CD4-positive, alpha-beta T cell treated with Interleukin-6 for 4 hours (primary cell): Measurements from ENCODE around the gene TICAM2.

ENCODE experiments used
- DNase-seq: peaks from one replicate; pipeline ENCODE4 v3.0.0-alpha.2; 2020; ENCODE audit warnings: mixed read lengths

The TICAM2 gene

DNA sequence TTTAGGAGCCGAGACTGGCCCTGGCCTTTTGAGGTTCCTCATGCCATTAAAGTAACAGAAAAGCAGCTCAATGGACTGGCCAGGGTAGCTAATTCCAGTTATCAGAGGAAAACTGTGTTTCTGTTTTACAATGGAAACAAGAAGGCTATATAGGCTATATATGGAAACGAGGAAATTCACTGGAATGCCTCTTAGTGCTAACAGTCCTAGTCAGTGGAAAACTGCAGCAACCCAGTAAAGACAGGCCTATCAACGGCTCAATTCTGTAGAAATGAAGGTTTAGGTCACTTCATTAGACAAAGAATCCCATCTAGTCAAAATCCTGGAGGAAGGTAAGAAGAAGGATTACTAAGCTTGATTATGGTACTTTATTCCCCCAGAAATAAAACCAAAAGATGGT, 3.2 kb upstream of the TICAM2 start:
- DNase-seq: no peak

DNA sequence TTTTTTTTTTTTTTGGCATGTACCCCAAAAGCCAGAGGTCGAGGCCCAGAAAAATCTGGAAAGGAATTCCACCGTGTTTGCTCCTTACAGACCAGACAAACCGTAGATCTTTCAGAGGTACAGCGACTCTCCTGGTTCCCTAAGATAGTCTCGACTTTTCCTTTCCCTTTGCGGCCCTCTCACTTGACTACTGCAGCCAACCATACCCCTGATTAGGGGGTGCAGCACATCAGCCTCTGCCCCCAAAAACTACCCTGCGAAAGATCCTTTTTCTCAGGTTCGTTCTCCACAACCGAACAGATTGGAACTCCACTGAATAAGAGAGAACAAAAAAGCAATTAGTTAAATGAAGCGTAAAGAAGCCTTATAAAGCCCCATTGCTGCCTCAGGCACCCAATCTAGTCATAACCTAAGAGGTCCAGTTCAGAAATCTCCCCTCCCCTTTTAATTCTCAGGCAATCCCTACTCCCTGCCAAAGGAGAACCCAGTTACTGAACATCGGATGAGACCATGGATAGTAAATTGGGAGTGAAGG, 379 bp upstream of the TICAM2 start:
- DNase-seq: no peak

- DNase-seq: no peak
Observed at GRCh38 chr5:115600766-115601165, 1.5 kb downstream of the TICAM2 start.

- DNase-seq: no peak
Observed at GRCh38 chr5:115599924-115600323, 2.4 kb downstream of the TICAM2 start.

DNA sequence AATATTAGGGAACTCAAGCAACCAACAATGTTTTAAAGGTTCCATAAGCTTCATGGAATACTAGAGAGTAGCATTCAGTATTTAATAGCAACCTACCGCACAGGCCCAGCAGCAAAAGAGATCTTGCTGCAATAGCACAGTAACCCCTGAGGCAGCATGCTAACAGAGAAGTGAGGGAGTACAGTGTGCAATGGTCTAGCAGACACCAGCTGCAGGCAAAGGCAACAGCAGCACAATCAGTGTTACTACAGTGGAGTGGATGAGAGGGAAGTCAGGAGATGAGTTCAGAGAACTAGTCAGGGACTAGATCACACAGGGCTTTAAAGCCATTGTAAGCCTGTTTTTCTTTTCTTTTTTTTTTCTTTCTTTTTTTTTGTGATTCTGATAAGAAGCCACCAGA, 2.8 kb downstream of the TICAM2 start:
- DNase-seq: no peak

- DNase-seq: no peak
Observed at GRCh38 chr5:115594128-115595047, 7.9 kb downstream of the TICAM2 start.

GRCh38 chr5:115589043-115589442, 13.2 kb downstream of the TICAM2 start:
- DNase-seq: no peak

DNA sequence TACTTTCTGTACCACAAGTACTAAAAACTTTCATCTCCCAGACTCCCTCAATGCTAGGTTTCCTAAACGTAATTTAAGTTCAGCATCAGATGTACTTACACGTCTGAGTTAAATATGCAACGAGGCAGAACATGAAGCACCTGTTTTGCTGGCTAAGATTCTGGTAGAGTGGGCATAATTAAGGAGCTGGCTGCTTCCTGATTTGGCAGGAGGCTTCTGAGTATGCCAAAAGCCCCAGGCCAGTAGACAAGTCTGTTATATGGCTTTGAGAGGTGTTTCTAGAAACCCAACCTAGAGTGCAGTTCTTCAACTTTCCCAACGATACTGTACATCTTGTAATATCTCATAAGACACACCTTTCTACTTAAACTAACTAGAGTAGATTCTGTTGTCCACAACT, 13.6 kb downstream of the TICAM2 start:
- no peak for DNase-seq

GRCh38 chr5:115586525-115587146, 15.6 kb downstream of the TICAM2 start:
- DNase-seq: no peak

DNA sequence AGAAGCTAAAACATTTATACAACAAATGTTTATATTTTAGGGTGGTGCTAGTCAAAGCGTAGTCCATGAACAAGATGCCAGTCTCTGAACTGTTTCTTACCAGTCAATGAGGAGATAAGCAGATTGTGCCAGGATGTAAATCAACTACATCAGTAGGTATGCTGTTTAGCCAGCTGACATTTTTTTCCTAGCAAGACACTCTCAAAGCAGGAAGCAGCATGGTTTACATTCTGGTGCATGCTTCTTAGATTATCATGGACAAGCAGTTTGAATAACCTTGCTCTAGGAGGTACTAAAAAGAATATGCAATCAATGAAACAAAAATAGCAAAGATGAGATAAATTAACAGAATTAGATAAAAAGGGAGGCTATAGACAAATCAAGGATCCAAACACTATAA, 17.0 kb downstream of the TICAM2 start:
- DNase-seq: no peak

- DNase-seq: no peak
Observed at GRCh38 chr5:115584501-115584900, 17.8 kb downstream of the TICAM2 start.

- DNase-seq: no peak
Observed at GRCh38 chr5:115583474-115583873, 18.8 kb downstream of the TICAM2 start.

DNA sequence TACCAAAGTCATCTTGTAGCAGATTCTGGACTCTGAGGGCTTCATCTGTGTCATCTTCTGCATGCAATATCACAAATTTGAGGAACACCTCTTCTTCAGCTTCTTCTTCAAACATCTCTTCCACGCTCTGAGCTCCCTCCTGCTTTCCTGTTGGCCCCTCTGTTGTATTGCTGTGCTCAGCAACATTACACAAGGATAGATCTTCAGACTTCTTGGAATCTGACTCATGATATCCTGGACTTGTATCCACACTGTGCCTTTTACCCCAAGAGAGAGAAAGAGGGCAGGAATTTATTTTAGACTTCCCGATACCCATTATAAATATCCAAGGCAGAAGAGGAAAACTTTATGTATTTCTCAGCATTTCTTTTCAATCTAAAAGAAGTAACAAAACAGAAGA, 21.3 kb downstream of the TICAM2 start:
- no peak for DNase-seq

DNA sequence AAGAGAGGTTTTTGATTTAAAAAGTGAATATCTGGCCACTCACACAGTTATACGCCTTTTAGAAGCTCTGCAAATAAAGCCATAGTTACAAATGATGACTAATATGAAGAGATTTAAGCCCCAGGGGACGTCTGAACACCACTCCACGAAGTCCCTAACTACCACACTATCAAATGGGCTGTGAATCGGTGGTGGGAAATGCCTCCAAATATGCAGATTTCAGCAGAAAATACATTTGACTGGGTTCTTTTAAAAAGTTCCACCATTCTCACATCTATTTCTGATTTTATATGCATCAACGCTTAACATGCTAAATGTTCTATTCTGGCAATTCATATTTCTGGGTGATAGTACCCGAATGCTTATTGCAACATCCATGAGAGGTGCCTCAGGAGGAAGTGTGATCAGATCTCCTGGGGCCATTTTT, 22.5 kb downstream of the TICAM2 start:
- DNase-seq: no peak

GRCh38 chr5:115579216-115579615, 23.1 kb downstream of the TICAM2 start:
- no peak for DNase-seq

DNA sequence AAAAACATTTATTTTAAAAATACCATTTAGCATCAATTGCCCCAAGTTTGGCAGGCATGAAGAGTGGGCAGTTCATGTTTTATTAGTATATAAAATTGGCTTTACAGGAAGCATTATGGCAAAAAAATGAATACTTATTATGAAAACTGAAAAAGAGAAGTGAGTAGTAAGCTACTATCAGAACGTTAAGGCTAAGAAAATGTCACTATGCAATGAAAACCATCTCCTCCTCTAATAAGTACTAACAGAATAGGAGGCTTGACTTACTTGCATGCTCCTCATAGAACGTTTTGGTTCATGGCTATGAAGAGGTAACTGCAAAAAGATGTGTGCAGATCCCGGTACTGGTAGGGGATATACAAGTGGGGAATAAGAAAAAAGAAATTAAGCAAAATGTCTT, 23.6 kb downstream of the TICAM2 start:
- no peak for DNase-seq

GRCh38 chr5:115577741-115578140, 24.5 kb downstream of the TICAM2 start:
- DNase-seq: no peak

DNA sequence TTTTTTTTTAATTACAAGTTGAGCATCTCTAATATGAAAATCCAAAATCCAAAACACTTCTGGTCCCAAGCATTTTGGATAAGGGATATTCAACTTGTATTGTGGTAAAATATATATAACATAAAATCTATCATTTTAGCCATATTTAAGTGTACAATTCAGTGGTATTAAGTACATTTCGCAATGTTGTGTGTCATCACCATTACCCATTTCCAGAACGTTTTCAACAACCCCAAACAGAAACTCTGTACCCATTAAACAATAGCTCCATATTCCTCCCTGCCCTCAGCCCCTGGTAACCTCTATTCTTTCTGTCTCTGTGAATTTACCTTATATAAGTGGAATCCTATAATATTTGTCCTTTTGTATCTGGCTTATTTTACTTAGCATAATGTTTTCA, 24.9 kb downstream of the TICAM2 start:
- no peak for DNase-seq

GRCh38 chr5:115575167-115576070, 26.9 kb downstream of the TICAM2 start:
- DNase-seq: no peak

DNA sequence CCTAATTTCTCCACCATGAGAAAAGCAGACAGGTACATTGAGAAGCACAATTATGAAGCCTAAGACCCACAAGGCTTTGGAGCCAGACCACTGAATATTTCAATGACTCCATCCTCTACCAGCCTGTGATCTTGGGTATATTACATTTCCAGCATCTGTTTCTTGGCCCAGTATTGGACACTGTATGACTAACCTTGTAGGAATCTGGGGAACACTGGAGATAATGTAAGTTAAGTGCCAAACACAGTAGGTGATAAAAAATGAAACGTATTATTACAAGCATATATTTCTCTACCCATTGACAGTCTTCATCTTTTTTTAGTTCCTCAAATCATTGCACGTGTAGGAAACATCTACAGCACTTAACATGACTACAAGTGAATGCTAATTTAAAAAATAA, 29.1 kb downstream of the TICAM2 start:
- no peak for DNase-seq

DNA sequence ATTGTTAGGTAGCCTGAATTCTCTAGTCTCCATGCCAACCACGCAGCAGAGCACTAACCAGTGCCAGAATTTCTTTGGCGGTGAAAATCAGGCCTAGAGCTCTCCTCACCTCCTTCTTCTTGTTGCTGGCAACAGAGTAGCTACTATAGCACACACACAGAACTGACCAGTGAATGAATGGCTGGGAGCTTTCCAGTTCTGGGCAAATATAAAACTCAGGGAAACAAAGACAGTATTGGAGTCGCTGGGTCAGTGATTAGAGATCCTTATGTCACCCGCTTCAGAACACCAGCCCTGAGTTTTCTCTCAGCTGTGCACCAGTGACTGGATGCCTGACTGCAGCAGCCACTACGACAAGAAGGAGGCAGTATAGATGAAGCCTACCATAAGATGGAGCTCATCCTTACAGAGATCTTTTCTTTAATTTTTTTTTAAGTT, 30.8 kb downstream of the TICAM2 start:
- DNase-seq: no peak

DNA sequence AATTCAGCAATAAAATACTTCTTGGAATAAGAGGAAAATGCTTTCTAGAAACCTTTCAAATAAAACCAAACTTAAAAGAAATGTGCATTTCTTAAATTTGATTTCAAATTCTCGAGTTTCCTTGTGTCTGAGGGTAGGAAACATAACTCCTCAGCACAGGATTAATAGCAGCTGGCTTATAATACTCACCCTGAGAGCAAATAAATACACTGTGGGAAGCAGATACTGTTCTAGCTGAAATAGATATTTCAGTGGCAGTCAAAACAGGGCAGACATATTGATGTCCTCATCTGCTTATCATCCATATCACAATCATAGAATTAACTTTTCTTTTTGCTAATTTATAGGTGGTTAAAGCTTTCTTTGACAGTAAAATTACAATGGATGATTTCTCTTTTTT, 33.6 kb downstream of the TICAM2 start:
- no peak for DNase-seq

DNA sequence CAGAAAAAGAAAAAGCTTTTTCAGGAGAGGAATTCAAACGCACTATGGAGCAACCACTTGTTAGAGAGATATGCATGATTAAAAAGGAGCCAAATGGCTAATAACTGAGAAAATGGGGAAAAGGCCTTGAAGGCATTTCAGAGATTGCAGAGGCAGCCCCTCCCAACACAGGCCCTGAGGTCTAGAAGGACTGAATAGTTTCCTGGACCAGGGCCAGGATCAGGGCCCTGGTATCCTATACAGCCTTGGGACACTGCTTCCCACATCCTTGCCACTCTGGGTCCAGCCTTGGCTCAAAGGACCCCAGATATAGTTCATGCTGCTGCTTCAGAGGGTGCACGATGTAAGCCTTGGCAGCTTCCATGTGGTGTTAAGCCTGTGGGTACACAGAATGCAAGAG, 37.0 kb downstream of the TICAM2 start:
- DNase-seq: no peak
